Spleen (tissue), 13 donors: ENCODE data around the gene PDRG1. TPM values are rescaled to one million over a fixed set of nuclear protein-coding genes. Genes with fewer than 3 reads are reported as not detected.

Source experiments
- DNase-seq: peaks from one replicate; pipeline ENCODE4 v3.0.0-alpha.2; 2020
- H3K27ac ChIP-seq, 8 donors: fragments of 200-600 bp; sonication (generic) in 7 of 8; 1 replicate in 4 of 8; 2 replicates in 4 of 8; pipeline versions ENCODE4 v1.5.0 to v1.8.0; 2016 to 2021; ENCODE audit warnings: inconsistent platforms in 4 of 8, mild to moderate bottlenecking in 4 of 8, moderate library complexity in 1 of 8
- H3K27me3 ChIP-seq, 7 donors: fragments of 200-600 bp; sonication (generic) in 6 of 7; replicated peaks in 1 of 7; 1 replicate in 4 of 7; 2 replicates in 3 of 7; pipeline versions ENCODE4 v1.5.0 to v1.8.0; 2016 to 2021; ENCODE audit warnings: inconsistent platforms in 3 of 7, mild to moderate bottlenecking in 1 of 7
- H3K36me3 ChIP-seq, 6 donors: fragments of 200-600 bp; sonication (generic) in 5 of 6; 1 replicate in 4 of 6; 2 replicates in 2 of 6; pipeline versions ENCODE4 v1.5.0 to v1.8.0; 2016 to 2021; ENCODE audit warnings: inconsistent platforms in 2 of 6
- H3K4me1 ChIP-seq, 6 donors: fragments of 200-600 bp; sonication (generic) in 5 of 6; 1 replicate in 3 of 6; 2 replicates in 3 of 6; pipeline versions ENCODE4 v1.5.0 to v1.8.0; 2016 to 2021; ENCODE audit warnings: inconsistent platforms in 3 of 6
- H3K4me3 ChIP-seq, 8 donors: fragments of 200-600 bp; sonication (generic) in 7 of 8; 1 replicate in 4 of 8; 2 replicates in 4 of 8; pipeline versions ENCODE4 v1.5.0 to v1.8.0; 2016 to 2021; ENCODE audit warnings: inconsistent platforms in 4 of 8, mild to moderate bottlenecking in 4 of 8, moderate library complexity in 2 of 8
- H3K9me3 ChIP-seq, 8 donors: fragments of 200-600 bp; sonication (generic) in 7 of 8; 1 replicate in 4 of 8; 2 replicates in 4 of 8; pipeline versions ENCODE4 v1.5.0 to v1.8.0; 2016 to 2021; ENCODE audit warnings: inconsistent platforms in 4 of 8
- CTCF ChIP-seq, 11 experiments: fragments of 200-600 bp in 7 of 11; fragments of 450-650 bp in 4 of 11; sonication (generic) in 4 of 11; IDR thresholded peaks in 8 of 11; conservative IDR thresholded peaks in 3 of 11; 1 replicate in 7 of 11; 2 replicates in 4 of 11; pipeline versions ENCODE4 v1.4.0 to v1.8.0; 2016 to 2021; ENCODE audit warnings: antibody characterized with exemption in 11 of 11, inconsistent platforms in 4 of 11, mild to moderate bottlenecking in 1 of 11
- POLR2A ChIP-seq, 3 donors: fragments of 450-650 bp; IDR thresholded peaks; one replicate each; pipeline ENCODE4 v1.5.1; 2017; ENCODE audit warnings: antibody characterized with exemption in 3 of 3, mild to moderate bottlenecking in 1 of 3
- POLR2AphosphoS5 ChIP-seq, 3 donors: sonication (generic); formaldehyde crosslinking; IDR thresholded peaks; one replicate each; pipeline ENCODE4 v1.5.1; 2017; ENCODE audit warnings: antibody characterized with exemption in 3 of 3
- WGBS, 5 donors: extraction: QIAGEN DNeasy Blood & Tissue Kit in 3 of 5; methylation state at CpG; one replicate each; pipeline versions ENCODE4 v1.1.5 to v1.1.7; 2013 to 2018; 5-methylcytosine and 5-hydroxymethylcytosine counted together
- intact Hi-C: fragments of 100-400 bp; cut with DNase I; formaldehyde crosslinking; loops from one replicate; pipeline ENCODE4 v1.15.0; 2023; ENCODE audit warnings: low total_unique reads
- long read RNA-seq, 2 donors: transcript quantifications; one replicate each; lab custom pipeline, GENCODE V29; 2026
- polyA plus RNA-seq, 3 donors: library from polyadenylated mRNA; stranded (reverse); fragments of 200-250 nt; gene quantifications; one replicate each; pipeline ENCODE4 v1.2.1, GENCODE V29; 2013
- total RNA-seq, 7 donors: library from RNA; depleted of rRNA in 3 of 7; stranded (reverse); fragments of >200 nt in 3 of 7; fragmentation: NEBNext Ultra II Directional in 4 of 7; extraction: Animal tissue kit (Norgen Biotek cat#: 25700) in 4 of 7; gene quantifications; one replicate each; pipeline versions ENCODE4 v1.1.0 to v1.2.1, GENCODE V29; 2016 to 2021
- donor health status: healthy with polysubstance abuse.
- donor health status: DM: no; HTN: no; CAD: no; lungs with moderate emphysema.
- donor health status: DM: no; HTN: no; CAD: no.
- donor health status: Bipolar disorder and iron deficiency.
- donor health status: healthy.
- donor health status: DM: no; HTN: no; CAD: no.
- donor health status: DM: yes; HTN: yes; CAD: no.

PDRG1 gene
- total RNA-seq (10 to 100 TPM in 4 of 7 donors, 1 to 10 TPM in 3; 8.2 to 13.9 (median 10.4) TPM), polyA plus RNA-seq (10 to 100 TPM; 15.8 to 21.1 (median 19.7) TPM)
- long read RNA-seq, donor 1, transcript PDRG1-201 (5 exons, 1,998 nt) = major isoform, 7 of 14 reads
- long read RNA-seq, donor 1, partial matches to known transcripts = 7 of 14 reads
- long read RNA-seq, donor 1, other reads (novel, unspliced or antisense) = 0 of 14 reads
- long read RNA-seq, donor 2, partial matches to known transcripts = 0 of 4 reads
- long read RNA-seq, donor 2, other reads (novel, unspliced or antisense) = 0 of 4 reads

GRCh38 chr20:31951530-31952453, at the start of gene PDRG1:
Gene PDRG1 (minus strand): TSS chr20:31952046. CDS start chr20:31951961, 85 bp downstream.
- 0 to 1% (median 0%) methylated on average over 55 to 63 of the region's 63 CpGs for WGBS, 5 donors
- TF ChIP-seq CTCF (IDR thresholded peaks at IDR 0.05 in 8 of 11, conservative IDR thresholded peaks at IDR 0.05 in 3 of 11) (peak; percentile 87 to 99 (median 97)), POLR2AphosphoS5 (IDR thresholded peaks at IDR 0.05) (peak; percentile 94 to 95 (median 95)), POLR2A (IDR thresholded peaks at IDR 0.05) (no peak)
- Histone ChIP-seq H3K9me3 (peaks cover 0 to 7% (median 0%) of the 10 kb centered on the region in 8 donors), H3K27ac (peak within 1 kb of the TSS; percentile 72 to 92 (median 84)), H3K4me3 (peak within 1 kb of the TSS; percentile 76 to 97 (median 88)), H3K27me3 (peaks cover 0 to 6% (median 0%) of the 10 kb centered on the region in 7 donors), H3K4me1 (peaks cover 11 to 33% (median 25%) of the 10 kb centered on the region in 6 donors), H3K36me3 (peaks cover 3 to 35% (median 30%) of the 10 kb centered on the region in 6 donors)
- peak; percentile 99 for DNase-seq
- intact Hi-C loops = loop anchor here (10.0 kb wide), 1 partner anchor 97 kb away; no protein-coding TSS in a partner anchor

- H3K4me3 ChIP-seq = no peak overlapping the region
- DNase-seq = no peak
- H3K27me3 ChIP-seq = peaks cover 0 to 40% (median 22%) of the 10 kb centered on the region in 7 donors
- TF ChIP-seq POLR2AphosphoS5 (IDR thresholded peaks at IDR 0.05) = no peak
- no peaks in the 10 kb centered on the region for H3K9me3 ChIP-seq
- H3K4me1 ChIP-seq = peaks cover 0 to 11% (median 6%) of the 10 kb centered on the region in 6 donors
- WGBS, 5 donors = 38 to 88% (median 70%) methylated on average over 1 to 2 of the region's 2 CpGs
- no peak overlapping the region for H3K27ac ChIP-seq
- H3K36me3 ChIP-seq = no peaks in the 10 kb centered on the region
- intact Hi-C loops = no loop called here
Observed at GRCh38 chr20:31998246-31998645, 46.4 kb upstream of the PDRG1 start.

- WGBS, 5 donors = 92 to 95% (median 94%) methylated on average over 12 to 18 of the region's 18 CpGs
- H3K4me1 ChIP-seq = peaks cover 0 to 11% (median 6%) of the 10 kb centered on the region in 6 donors
- H3K36me3 ChIP-seq = no peaks in the 10 kb centered on the region
- TF ChIP-seq POLR2A (IDR thresholded peaks at IDR 0.05) (no peak), CTCF (IDR thresholded peaks at IDR 0.05 in 8 of 11, conservative IDR thresholded peaks at IDR 0.05 in 3 of 11) (no peak), POLR2AphosphoS5 (IDR thresholded peaks at IDR 0.05) (no peak)
- peaks cover 0 to 42% (median 22%) of the 10 kb centered on the region in 7 donors for H3K27me3 ChIP-seq
- intact Hi-C loops = no loop called here
- H3K27ac ChIP-seq = no peak overlapping the region
- no peaks in the 10 kb centered on the region for H3K9me3 ChIP-seq
- no peak overlapping the region for H3K4me3 ChIP-seq
- no peak for DNase-seq
Observed at GRCh38 chr20:31996996-31997395, 45.1 kb upstream of the PDRG1 start.

- intact Hi-C loops = no loop called here
Observed at GRCh38 chr20:31992086-31992485, 40.2 kb upstream of the PDRG1 start.

More at GRCh38 chr20:31992086-31992485, 40.2 kb upstream of the PDRG1 start:
- WGBS, 5 donors = 75 to 89% (median 86%) methylated on average over 2 of the region's 2 CpGs
- H3K36me3 ChIP-seq = no peaks in the 10 kb centered on the region
- no peak for DNase-seq
- H3K27ac ChIP-seq = no peak overlapping the region
- H3K27me3 ChIP-seq = peaks cover 0 to 41% (median 22%) of the 10 kb centered on the region in 7 donors
- H3K9me3 ChIP-seq = no peaks in the 10 kb centered on the region
- H3K4me3 ChIP-seq = no peak overlapping the region
- no peak for TF ChIP-seq POLR2AphosphoS5 (IDR thresholded peaks at IDR 0.05)
- no peak for TF ChIP-seq CTCF (IDR thresholded peaks at IDR 0.05 in 8 of 11, conservative IDR thresholded peaks at IDR 0.05 in 3 of 11)
- no peak for TF ChIP-seq POLR2A (IDR thresholded peaks at IDR 0.05)
- peaks cover 0 to 11% (median 6%) of the 10 kb centered on the region in 6 donors for H3K4me1 ChIP-seq
